Endothelial cell of umbilical vein (primary cell): ENCODE results near the gene COL21A1. TPM values are rescaled to one million over a fixed set of nuclear protein-coding genes. Genes with fewer than 3 reads are reported as not detected.

Source experiments
- BruUV-seq: library from RNA; stranded (reverse); fragments of 400-500 nt; replicated peaks from 2 replicates; lab custom pipeline; 2021; lab: Mats Ljungman, UMichigan
- CTCF ChIA-PET: fragments of 300-600, 350-600 bp; sonication (Branson Sonifier 250); formaldehyde crosslinking; loops from one replicate; lab custom pipeline; 2021; ENCODE audit warnings: antibody characterized with exemption, inconsistent platforms; lab: Charles Lee
- POLR2A ChIA-PET: fragments of 300-600, 350-600 bp; sonication (Branson Sonifier 250); formaldehyde crosslinking; loops from one replicate; lab custom pipeline; 2021; ENCODE audit warnings: antibody characterized with exemption, inconsistent platforms; lab: Charles Lee
- DNase-seq: peaks from one replicate; pipeline ENCODE4 v3.0.0-alpha.2; 2011; ENCODE audit warnings: low read depth, low spot score
- FAIRE-seq: peaks from 2 replicates; lab custom pipeline; 2011; peaks lifted over from hg19 to GRCh38; lab: Jason Lieb, UNC
- H2AFZ ChIP-seq: 2 replicates; pipeline ENCODE4 v1.6.0; 2012; ENCODE audit warnings: low read depth, low read length, control low read depth, inconsistent platforms
- H3K27ac ChIP-seq: 2 replicates; pipeline ENCODE4 v1.5.1; 2011; ENCODE audit warnings: low read depth, mild to moderate bottlenecking, control low read depth, low read length, moderate library complexity; ENCODE audit not compliant: insufficient read depth
- H3K27me3 ChIP-seq, 2 experiments: 2 replicates each; pipeline versions ENCODE4 v1.6.0 to v1.6.1; 2011; ENCODE audit warnings: low read length in 2 of 2, mixed read lengths in 1 of 2; ENCODE audit not compliant: control insufficient read depth in 2 of 2, insufficient read depth in 2 of 2
- H3K36me3 ChIP-seq, 2 experiments: 2 replicates in 1 of 2; 3 replicates in 1 of 2; pipeline ENCODE4 v1.5.1; 2011; ENCODE audit warnings: low read length in 2 of 2, mild to moderate bottlenecking in 1 of 2, moderate library complexity in 1 of 2; ENCODE audit not compliant: control insufficient read depth in 2 of 2, insufficient read depth in 2 of 2; ENCODE audit errors: extremely low read depth in 1 of 2
- H3K4me1 ChIP-seq: 3 replicates; pipeline ENCODE4 v1.5.1; 2011; ENCODE audit warnings: mild to moderate bottlenecking, low read length; ENCODE audit not compliant: control insufficient read depth, insufficient read depth; ENCODE audit errors: extremely low read depth
- H3K4me2 ChIP-seq: 2 replicates; pipeline ENCODE4 v1.6.1; 2011; ENCODE audit warnings: low read length, control low read depth, mixed read lengths; ENCODE audit not compliant: insufficient read depth
- H3K4me3 ChIP-seq, 3 experiments: fragments of 200-600 bp in 1 of 3; sonication (generic), shearing (Covaris generic) in 1 of 3; replicated peaks in 1 of 3; 2 replicates each; pipeline ENCODE4 v1.5.1; 2011 to 2016; ENCODE audit warnings: control low read depth in 3 of 3, low read length in 3 of 3, mild to moderate bottlenecking in 2 of 3, inconsistent platforms in 1 of 3, low read depth in 1 of 3, moderate library complexity in 1 of 3; ENCODE audit not compliant: insufficient read depth in 1 of 3
- H3K79me2 ChIP-seq: 2 replicates; pipeline ENCODE4 v1.6.0; 2012; ENCODE audit warnings: low read length, inconsistent platforms; ENCODE audit not compliant: control insufficient read depth, insufficient read depth
- H3K9ac ChIP-seq: replicated peaks from 2 replicates; pipeline ENCODE3; 2011; ENCODE audit warnings: low read length, control low read depth; ENCODE audit not compliant: insufficient read depth; ENCODE audit errors: extremely low read depth
- H3K9me1 ChIP-seq: replicated peaks from 3 replicates; pipeline ENCODE4 v1.6.0; 2011; ENCODE audit warnings: mild to moderate bottlenecking, low read length; ENCODE audit not compliant: control insufficient read depth, insufficient read depth; ENCODE audit errors: extremely low read depth
- H3K9me3 ChIP-seq: replicated peaks from 2 replicates; pipeline ENCODE4 v1.5.1; 2012; ENCODE audit warnings: low read length, inconsistent platforms; ENCODE audit not compliant: control insufficient read depth, insufficient read depth
- H4K20me1 ChIP-seq: replicated peaks from 2 replicates; pipeline ENCODE3; 2011; ENCODE audit warnings: mild to moderate bottlenecking, low read length; ENCODE audit not compliant: control insufficient read depth, insufficient read depth; ENCODE audit errors: extremely low read depth
- EZH2 ChIP-seq: IDR thresholded peaks from 2 replicates; pipeline ENCODE4 v1.6.1; 2012; ENCODE audit warnings: borderline replicate concordance, low read depth, mild to moderate bottlenecking, moderate library complexity, low read length, inconsistent platforms; ENCODE audit not compliant: severe bottlenecking
- FOS ChIP-seq: IDR thresholded peaks from 2 replicates; pipeline ENCODE4 v1.6.1; 2011; ENCODE audit warnings: mild to moderate bottlenecking, low read length, moderate library complexity, borderline replicate concordance; ENCODE audit not compliant: insufficient read depth
- GATA2 ChIP-seq: IDR thresholded peaks from 2 replicates; pipeline ENCODE4 v1.7.0; 2011; ENCODE audit warnings: low read depth, mild to moderate bottlenecking, moderate library complexity, mixed read lengths, low read length; ENCODE audit not compliant: insufficient read length, insufficient read depth
- JUN ChIP-seq: IDR thresholded peaks from 2 replicates; pipeline ENCODE4 v1.6.1; 2011; ENCODE audit warnings: borderline replicate concordance, low read depth; ENCODE audit not compliant: insufficient read length, insufficient read depth
- MAX ChIP-seq: IDR thresholded peaks from 2 replicates; pipeline ENCODE4 v1.6.1; 2011; ENCODE audit not compliant: insufficient read depth, insufficient read length
- MYC ChIP-seq: IDR thresholded peaks from one replicate; pipeline ENCODE4 v1.6.1; 2011; ENCODE audit warnings: mild to moderate bottlenecking, low read depth, low read length
- POLR2A ChIP-seq: IDR thresholded peaks from 2 replicates; pipeline ENCODE4 v1.6.1; 2012; ENCODE audit warnings: low read depth, mild to moderate bottlenecking, control low read depth, low read length
- POLR2AphosphoS5 ChIP-seq: IDR thresholded peaks from 2 replicates; pipeline ENCODE4 v1.6.1; 2012; ENCODE audit warnings: low read depth, mild to moderate bottlenecking, control low read depth, low read length, moderate library complexity; ENCODE audit not compliant: insufficient read depth
- dilution Hi-C: fragments of 300-500 bp; cut with MboI; formaldehyde crosslinking; loops from one replicate; pipeline ENCODE4 v1.15.0; 2019; ENCODE audit warnings: low sequenced_read_pairs; ENCODE audit not compliant: extremely low pct_ligation_motif_present
- intact Hi-C: fragments of 100-400 bp; cut with micrococcal nuclease; formaldehyde crosslinking; loops from one replicate; pipeline ENCODE4 v1.10.0; 2022
- polyA plus RNA-seq, 4 experiments: library from polyadenylated mRNA; depleted of rRNA in 3 of 4; stranded (reverse) in 3 of 4; unstranded in 1 of 4; fragments of >200 nt; gene quantifications; 2 replicates each; pipeline versions ENCODE4 v1.2.1 to v1.2.3, GENCODE V29; 2011 to 2012; ENCODE audit warnings: missing spikeins in 1 of 4
- total RNA-seq: library from RNA; stranded (reverse); gene quantifications from 2 replicates; pipeline ENCODE4 v1.2.3, GENCODE V29; 2021
- TF ChIP-seq, protein P1 (sequence below), 2 donors: IDR thresholded peaks; 1 replicate in 1 of 2; 2 replicates in 1 of 2; pipeline ENCODE4 v1.5.1; 2011; ENCODE audit warnings: low read length in 2 of 2, mild to moderate bottlenecking in 2 of 2, moderate library complexity in 2 of 2, control low read depth in 1 of 2, inconsistent platforms in 1 of 2, low read depth in 1 of 2; ENCODE audit not compliant: insufficient read depth in 1 of 2; ENCODE audit errors: extremely low read depth in 1 of 2

The COL21A1 gene
- total and polyA plus RNA-seq, 2 donors (not counting 3 experiments of a cell fraction or from before 2014, with no cell fraction given), result 0.22 to 1.4 TPM

DNA sequence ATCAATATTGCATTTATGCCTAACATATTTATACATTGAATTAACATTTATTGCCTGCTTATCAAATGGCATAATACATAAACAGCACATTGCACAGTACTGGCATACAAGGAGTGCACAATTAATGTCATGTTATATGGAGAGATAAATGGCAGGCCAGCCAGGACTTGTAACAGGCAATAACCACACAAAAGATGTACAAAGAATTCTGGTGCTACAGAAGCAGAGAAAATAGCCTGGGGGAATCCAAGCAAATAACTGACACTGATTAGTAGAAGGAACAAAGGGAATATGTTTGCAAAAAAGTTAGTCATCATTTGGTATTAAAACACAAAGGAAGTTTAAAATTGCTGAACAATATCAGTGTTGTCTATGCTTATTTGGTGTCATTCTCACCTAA, 27.3 kb downstream of the COL21A1 start:
- no peaks in the 10 kb centered on the region for H3K79me2 ChIP-seq
- TF ChIP-seq, protein P1, sequence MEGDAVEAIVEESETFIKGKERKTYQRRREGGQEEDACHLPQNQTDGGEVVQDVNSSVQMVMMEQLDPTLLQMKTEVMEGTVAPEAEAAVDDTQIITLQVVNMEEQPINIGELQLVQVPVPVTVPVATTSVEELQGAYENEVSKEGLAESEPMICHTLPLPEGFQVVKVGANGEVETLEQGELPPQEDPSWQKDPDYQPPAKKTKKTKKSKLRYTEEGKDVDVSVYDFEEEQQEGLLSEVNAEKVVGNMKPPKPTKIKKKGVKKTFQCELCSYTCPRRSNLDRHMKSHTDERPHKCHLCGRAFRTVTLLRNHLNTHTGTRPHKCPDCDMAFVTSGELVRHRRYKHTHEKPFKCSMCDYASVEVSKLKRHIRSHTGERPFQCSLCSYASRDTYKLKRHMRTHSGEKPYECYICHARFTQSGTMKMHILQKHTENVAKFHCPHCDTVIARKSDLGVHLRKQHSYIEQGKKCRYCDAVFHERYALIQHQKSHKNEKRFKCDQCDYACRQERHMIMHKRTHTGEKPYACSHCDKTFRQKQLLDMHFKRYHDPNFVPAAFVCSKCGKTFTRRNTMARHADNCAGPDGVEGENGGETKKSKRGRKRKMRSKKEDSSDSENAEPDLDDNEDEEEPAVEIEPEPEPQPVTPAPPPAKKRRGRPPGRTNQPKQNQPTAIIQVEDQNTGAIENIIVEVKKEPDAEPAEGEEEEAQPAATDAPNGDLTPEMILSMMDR (IDR thresholded peaks at IDR 0.05; ENCODE audit: extremely low read depth in 1 of 2, insufficient read depth in 1 of 2, low read depth in 1 of 2, low read length in 2 of 2), result no peak
- TF ChIP-seq GATA2 (no peak), MAX (no peak), JUN (no peak), POLR2A (no peak), MYC (no peak), FOS (no peak), EZH2 (no peak), POLR2AphosphoS5 (no peak)
- FAIRE-seq, result no peak
- intact Hi-C loops, result no loop called here
- no peak for DNase-seq
- H3K4me1 ChIP-seq, result no peaks in the 10 kb centered on the region
- H3K9ac ChIP-seq, result no peak overlapping the region
- POLR2A ChIA-PET, result no interaction called here
- H3K27ac ChIP-seq, result no peak overlapping the region
- no peak overlapping the region for H3K4me2 ChIP-seq
- no peak overlapping the region for H2AFZ ChIP-seq
- dilution Hi-C loops, result no loop called here
- H3K4me3 ChIP-seq, result no peak overlapping the region
- BruUV-seq, result no TSS peak
- H3K36me3 ChIP-seq, result no peaks in the 10 kb centered on the region
- CTCF ChIA-PET, result no interaction called here
- no peaks in the 10 kb centered on the region for H3K9me3 ChIP-seq
- no peaks in the 10 kb centered on the region for H3K27me3 ChIP-seq
- H4K20me1 ChIP-seq, result no peaks in the 10 kb centered on the region
- no peaks in the 10 kb centered on the region for H3K9me1 ChIP-seq
